NCI-H446 (cell line): ENCODE measurements around the gene AHCYL1.
A peak's percentile ranks its signal among the peaks of the same experiment; 100 is the strongest.
"Not testable (repeated sequence)": the region's sequence is repeated elsewhere in the genome, so short reads cannot be mapped to it uniquely, and the experiment has no call there.

Experiments used
- DNase-seq, 2 experiments: peaks; one replicate each; lab custom pipeline; 2025; lab: John Stamatoyannopoulos, UW

Gene AHCYL1

DNA sequence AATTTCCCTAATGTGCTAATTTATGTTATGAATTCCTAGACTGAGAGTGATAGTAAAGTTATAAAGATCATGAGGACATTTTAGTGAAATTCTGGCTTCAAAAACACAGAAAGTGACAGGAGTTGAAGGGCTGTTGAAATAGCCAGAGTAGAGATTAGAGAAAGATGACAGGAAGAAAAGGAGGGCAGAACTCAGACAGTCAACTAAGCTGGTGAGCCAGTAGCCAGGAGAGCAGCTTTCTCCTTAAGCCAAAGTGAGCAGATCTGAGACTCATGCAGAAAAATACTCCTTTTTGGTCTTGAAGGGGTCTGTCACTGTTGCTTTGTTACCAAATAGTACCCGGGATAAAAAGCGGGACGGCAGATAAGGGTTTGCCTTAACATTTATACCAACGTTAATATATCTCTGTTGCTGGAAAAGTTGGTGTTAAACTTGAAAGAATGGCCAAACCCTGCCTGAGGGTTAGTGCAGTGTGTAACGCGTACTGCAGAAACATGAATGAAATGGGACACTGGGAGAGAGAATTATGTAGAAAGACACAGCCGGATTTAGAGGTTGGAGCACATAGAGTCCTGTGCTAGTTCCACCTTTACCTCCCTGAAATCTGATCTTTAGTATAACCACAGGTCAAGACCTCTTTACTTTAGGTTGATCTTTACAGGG, 12.8 kb downstream of the AHCYL1 start:
- DNase-seq: no peak

DNA sequence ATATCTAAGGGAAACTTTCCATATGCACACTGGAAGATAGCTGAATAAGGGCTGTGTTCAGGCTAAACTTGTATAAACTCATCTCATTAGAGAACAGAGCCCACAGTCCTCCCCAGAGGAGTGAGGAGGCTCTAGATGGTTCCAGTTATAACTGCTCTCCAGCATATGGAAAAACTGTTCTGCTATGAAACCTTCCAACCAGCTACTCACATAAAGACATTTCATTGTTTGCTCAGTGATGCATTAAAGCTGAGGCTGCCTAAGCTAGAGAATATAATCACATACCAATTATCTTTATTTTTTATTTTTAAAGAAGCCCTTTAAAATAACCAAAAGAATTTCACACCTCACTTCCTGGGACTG, 13.3 kb downstream of the AHCYL1 start:
- no peak for DNase-seq

DNA sequence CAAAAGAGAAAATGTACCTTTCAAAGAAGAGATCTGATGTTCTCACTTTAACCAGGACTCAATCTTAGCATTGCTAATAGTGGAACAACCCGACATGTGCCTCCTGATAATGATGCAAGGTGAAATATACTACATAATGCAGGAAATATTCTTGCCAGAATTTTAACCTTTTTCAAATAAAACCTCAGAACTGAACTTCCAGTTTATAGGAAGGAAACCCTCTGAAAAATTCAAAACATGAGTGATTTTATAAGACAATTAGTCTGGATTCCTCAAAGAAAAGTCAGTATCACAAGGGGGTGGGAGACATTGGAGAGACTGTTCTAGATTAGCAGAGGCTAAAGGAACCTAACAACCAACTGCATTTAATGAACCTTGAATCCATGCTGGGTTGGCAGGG, 18.1 kb downstream of the AHCYL1 start:
- no peak for DNase-seq

DNA sequence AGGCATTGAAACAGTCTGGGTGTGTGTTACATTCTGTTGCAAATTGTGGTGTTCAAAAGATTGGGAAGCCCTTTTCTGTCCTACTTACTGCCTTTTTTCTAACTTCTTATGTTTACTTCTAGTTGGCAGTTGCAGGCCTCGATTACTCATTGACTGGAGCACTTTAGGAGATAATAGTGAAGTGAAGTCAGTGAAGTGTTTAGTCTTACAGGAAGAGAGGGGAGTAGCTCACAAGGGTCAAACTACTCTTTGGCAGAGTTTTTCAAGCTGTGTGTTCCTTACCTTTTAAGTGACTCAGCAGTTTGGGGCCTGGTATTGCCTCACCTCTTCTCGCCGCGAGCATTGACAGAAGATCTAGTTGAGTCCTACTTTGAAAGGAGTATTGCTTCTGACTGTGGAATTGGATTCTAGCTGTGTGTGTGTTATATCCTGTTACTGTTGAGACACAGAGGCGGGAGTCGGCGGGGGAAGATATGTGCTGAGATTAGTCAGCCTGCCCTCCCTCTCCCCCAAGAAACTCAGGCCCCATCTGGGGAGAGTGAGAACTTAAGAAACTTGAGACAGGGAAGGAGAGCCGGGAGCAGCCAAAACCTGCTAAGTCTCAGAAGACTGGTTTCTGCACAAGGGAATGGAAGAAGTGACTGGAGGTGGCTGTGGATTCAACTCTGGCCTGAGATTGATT, 19.3 kb downstream of the AHCYL1 start:
- DNase-seq: peak in 1 of 2 experiments; percentile 18

DNA sequence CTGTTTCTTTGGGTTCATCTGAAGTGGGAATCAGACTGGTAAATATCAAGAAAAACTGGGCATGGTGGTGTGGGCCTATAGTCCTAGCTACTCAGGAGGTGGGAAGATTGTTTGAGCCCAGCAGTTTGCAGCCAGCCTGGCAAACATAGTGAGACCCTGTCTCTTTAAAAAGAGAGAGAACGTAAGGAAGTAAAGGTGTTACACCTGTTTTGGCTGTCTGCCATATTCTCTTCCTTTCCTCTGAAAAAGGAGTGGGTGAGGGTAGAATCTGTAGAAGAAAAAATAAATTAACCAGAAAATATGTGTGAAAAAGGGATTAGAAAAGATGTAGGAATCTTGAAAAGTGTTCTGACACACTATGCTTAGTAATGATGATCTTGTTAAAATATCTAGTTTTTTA, 20.0 kb downstream of the AHCYL1 start:
- DNase-seq: no peak

DNA sequence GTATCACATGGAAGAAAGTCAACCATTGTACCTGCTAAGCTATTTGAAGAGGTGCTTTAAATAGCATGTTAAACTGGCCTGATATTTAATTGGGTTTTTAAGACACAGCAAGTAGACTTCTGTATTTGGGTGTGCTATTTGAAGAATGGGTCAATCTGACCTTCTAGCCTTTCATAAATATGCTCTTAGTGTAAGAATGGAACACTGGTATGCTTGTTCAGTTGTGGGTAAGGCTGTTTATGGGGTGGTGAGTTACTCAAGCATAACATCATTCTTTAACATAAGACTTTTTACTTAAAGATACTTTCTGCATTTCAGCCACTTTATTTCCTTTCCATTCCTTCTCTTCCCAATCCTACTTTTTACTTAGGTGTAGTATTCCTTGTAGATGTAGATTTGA, 21.4 kb downstream of the AHCYL1 start:
- no peak for DNase-seq

DNA sequence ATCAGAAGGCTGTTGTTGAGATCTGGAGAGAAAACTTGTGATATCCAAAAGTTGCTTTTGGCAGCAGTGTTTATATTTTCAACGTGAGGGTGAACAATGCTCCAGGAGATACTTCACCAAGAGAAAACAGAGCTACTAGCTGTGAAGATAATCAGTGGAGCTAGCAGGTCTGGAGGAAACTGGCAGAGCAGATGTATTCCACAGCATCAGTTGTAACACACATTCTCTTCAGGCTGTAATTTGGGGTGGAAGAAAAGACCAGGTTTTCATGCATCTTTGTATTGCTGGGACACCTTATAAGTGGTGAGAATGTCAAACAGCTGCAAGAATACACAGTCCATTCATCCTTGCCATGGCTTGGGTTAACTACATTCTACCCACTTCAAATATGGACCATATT, 22.0 kb downstream of the AHCYL1 start:
- DNase-seq: no peak

DNA sequence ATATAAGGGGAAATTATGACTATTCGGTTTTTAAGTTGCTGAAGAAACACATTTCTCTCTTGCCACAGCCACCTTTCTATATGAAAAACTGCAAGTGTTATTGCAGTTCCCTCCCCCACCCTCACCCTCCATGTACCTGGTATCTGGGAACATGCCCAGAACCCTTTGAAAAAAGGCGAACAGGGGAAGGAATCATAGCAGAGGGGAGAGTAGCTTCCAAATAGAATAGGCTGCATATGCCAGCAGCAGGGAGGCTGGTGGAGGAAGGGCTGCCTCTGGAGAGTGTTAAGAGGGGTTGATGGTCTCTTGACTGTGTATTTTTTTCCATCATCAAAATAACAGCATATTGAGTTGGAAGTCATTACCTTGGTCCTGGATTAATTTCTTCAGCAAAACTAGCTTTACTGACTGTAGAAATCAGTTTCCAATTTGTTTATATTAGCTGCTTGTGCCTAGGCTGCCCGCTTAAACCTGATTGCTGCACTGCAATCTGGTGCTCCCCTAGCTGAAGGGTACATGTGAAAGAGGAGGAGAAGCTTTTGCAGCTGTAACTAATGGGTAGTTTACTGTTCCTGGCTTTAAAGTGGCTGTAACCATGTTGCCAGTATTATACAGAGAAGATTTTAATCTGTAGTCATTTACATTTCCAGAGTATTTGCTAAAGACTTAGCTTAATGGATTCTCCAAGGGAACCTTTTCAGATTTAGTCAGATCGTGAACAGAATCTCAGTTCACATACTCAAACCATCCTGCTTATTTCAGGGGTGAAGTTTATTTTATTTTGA, 22.7 kb downstream of the AHCYL1 start:
- DNase-seq: peak in 1 of 2 experiments; percentile 23

DNA sequence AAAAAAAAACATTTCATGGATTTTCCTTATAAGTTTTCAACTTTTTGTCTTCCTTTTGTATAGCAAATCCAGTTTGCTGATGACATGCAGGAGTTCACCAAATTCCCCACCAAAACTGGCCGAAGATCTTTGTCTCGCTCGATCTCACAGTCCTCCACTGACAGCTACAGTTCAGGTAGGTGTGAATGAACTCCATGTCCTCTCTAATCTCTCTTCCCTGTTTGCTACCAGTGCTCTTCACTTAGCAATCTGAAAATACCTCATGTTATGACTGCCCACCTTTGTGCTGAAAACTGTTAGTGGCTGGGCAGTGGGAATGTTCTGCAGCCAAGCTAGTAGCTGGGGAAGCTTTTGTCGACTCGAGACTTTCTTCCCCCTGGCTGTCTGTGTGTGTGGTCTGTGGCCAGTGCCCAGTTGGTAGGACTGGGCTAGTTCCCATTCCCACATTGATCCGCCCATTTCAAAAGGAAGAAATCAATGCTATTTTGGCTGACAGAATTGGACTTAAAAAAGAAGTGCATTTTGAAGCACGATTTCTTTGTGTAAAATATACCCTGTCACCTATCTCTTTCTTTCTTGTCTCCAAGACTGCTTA, 24.5 kb downstream of the AHCYL1 start:
- no peak for DNase-seq

DNA sequence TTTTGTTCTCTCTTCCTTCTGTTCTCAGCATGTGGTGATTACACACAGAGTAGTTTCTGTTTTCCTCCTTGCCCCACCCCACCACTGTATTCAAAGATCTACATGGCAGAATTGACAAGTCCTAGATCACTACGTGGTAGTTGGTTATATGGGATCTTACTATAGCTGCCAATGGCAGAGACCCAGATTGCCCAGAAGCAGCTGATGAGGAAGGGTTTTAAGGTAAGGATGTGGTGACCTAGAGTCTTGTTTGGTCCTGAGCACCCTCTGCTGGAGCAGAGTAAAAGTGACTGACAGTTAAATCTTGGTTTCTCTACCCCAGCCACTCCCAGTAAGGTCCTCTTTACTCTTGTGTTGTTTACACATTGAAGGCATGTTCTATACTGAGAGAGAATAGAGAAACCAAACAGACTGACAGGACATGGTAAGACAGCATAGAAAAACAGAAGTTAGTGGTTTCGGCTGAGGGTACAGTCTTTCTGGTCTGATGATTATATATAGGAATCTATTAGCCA, 27.0 kb downstream of the AHCYL1 start:
- DNase-seq: peak; percentile 11 to 39

DNA sequence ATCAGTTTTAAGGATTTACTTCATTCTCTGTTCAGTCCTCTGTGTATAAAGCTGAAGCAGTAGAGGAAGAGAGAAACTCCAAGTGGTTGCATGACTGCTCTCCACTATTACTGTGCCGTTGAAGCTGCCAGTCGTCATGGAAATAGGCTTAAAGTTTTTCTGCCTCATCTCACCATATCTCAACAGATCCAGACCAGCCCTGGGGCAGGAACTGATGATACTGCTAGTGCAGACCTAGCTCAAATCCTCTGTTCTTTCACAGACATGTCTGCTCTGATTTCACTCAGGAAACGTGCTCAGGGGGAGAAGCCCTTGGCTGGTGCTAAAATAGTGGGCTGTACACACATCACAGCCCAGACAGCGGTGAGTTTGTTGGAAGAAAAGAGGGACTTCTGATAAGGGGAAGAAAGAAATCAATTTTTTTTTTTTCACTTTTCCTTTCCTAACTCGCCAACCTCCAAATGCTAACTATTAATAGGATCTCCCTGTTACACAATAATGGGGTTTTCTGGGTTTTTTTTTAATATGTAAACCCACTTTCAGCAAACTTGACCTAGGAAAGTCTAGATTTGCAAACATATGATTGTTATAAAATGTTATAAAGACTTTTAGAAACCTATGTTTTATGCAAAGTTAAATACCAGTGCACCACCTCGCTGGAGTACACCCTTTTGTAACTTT, 27.7 kb downstream of the AHCYL1 start:
- DNase-seq: no peak

DNA sequence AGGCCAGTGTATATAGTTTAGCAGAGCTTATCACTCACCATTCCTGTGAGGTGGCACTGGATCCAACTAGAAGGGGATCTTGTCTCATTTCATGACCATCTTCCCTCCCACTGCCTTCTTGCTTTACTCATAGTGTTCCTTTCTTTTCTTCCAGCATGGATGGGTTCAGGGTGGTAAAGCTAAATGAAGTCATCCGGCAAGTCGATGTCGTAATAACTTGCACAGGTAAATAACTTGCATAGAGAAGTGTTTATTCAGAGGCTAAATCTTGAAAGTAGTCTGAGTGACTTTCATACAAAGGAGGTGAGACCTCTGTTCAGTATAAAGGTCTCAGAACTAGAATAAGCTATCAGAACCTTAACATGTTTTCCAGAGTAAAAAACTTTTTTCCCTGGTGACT, 33.2 kb downstream of the AHCYL1 start:
- DNase-seq: no peak

DNA sequence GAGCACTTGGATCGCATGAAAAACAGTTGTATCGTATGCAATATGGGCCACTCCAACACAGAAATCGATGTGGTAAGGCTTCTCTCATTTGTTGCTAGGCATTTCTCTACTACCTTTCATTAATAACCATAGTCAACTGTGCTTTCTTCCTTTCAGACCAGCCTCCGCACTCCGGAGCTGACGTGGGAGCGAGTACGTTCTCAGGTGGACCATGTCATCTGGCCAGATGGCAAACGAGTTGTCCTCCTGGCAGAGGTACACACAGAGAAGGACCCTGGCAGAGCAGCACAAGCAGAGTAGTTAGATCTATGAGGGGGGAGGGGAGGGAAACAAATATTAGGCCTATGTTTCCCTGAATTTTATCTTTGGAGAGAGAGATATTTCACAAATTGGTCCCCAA, 33.8 kb downstream of the AHCYL1 start:
- no peak for DNase-seq

DNA sequence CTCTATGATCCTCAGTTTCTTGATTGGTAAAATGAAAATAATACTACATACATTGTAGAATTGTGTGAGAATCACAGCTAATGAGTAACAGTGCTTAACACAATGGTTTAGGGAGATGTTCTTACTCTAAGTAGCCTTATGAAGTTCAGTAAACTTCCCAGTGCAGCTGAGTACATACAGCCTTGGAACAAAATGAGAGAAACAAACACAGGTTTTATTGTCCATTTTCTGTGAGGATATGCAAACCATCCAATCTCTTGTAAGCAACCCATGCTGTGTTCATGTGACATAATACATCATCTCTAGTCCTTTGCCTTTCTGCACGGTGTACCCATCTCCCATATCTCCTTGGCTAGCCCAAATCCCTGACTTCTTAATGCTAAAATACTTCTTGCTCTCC, 35.2 kb downstream of the AHCYL1 start:
- no peak for DNase-seq

DNA sequence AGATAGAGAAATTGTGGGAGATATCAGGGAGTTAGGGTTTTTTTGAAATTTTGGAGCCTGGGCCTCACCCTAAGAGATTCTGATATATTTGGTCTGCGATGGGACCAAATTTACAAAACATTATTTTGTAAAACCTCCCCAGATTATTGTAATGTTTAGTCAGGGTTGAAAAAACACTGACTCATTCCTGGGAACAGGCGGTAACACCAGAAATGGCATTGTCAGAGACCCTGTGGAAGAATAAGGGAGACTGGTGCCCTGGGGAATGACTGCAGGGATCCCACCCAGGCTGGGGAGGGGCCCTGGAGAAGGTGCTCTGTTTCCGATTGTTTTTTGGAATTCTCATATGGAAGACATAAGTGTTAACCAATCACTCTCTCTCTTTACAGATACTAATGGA, 36.7 kb downstream of the AHCYL1 start:
- DNase-seq: no peak

DNA sequence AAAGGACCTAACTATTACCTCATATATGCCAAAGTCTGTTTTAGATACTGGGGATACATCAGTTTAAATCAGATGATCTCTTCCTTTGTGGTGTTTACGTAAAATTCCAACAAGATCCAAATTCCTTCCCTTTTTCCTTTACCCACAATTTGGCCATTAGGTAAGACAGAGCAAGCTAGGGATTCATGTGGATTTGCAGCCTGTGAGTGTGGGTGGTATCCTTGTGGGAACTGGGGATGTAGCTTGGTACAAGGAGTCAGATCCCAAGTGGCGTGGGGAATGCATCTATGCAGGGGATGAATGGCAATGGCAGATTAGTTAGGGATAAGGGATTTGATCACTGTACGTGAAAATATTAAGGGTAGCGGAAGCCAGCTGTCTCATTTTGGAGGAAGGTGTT, 40.0 kb downstream of the AHCYL1 start:
- no peak for DNase-seq

DNA sequence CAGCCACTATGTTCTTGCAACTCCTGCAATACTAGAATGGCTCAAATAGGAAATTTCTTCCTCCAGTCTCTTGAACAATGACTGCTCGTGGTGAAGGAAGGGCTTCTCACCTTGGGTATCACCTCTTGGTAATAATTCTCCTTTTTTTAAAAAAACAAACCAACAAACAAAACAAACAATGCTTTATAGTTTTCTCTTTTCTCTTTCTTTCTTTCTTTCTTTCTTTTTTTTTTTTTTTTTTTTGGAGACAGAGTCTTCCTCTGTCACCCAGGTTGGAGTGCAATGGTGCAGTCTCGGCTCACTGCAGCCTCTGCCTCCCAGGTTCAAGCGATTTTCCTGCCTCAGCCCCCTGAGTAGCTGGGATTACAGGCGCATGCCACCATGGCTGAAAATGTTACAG, 46.1 kb downstream of the AHCYL1 start:
- DNase-seq: not testable (repeated sequence)

DNA sequence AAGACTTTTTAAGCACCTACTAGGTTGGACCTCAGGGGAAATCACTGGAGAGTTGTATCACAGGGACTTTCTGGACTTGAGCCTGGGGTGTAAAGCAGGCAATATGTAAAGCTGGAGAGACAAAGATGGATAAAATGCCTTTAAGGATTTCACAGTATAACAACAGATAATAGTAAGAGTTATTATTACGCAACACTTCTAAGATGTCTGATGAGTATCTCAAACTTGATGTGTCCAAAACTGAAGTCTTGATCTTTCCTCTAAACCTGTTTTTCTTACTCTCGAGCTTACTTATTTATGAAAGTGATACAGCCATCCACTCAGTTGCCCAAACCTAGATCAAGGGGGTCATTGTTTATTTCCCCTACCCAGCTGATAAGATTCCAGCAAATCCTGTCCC, 47.8 kb downstream of the AHCYL1 start:
- DNase-seq: no peak

DNA sequence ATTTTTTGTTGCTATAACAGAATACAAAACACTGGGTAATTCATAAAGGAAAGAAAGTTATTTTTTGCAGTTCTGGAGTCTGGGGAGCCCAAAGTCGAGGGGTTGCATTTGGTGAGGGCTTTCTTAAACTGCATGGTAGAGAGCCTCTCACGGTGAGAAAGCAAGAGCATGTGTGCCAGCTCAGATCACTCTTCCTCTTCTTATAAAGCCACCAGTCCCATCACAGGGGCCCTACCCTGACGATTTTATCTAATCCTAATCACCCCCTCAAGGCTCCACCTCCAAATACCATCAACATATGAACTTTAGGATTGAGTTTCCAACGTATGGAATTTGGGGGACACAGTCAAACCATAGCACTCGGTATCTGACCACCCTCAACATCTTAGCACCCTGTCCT, 48.9 kb downstream of the AHCYL1 start:
- DNase-seq: no peak

DNA sequence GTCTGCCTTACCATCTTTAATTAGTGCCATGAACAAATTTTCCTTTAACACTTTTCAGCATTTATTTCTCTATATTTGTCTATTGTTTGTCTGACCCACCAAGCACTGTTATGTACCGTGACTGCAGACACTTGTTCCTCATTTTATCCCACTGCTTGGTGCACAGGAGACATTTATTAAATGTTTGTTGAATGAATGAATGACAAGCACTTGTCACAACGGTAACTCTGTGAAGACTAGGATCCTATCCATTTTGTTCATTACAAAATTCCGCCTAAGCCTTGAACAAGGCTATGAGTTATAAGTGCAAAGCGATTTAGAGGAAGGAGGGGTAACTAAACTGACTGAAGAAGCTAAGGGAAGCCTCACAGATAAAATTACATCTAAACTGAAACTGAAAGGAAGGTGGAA, 49.5 kb downstream of the AHCYL1 start:
- no peak for DNase-seq

DNA sequence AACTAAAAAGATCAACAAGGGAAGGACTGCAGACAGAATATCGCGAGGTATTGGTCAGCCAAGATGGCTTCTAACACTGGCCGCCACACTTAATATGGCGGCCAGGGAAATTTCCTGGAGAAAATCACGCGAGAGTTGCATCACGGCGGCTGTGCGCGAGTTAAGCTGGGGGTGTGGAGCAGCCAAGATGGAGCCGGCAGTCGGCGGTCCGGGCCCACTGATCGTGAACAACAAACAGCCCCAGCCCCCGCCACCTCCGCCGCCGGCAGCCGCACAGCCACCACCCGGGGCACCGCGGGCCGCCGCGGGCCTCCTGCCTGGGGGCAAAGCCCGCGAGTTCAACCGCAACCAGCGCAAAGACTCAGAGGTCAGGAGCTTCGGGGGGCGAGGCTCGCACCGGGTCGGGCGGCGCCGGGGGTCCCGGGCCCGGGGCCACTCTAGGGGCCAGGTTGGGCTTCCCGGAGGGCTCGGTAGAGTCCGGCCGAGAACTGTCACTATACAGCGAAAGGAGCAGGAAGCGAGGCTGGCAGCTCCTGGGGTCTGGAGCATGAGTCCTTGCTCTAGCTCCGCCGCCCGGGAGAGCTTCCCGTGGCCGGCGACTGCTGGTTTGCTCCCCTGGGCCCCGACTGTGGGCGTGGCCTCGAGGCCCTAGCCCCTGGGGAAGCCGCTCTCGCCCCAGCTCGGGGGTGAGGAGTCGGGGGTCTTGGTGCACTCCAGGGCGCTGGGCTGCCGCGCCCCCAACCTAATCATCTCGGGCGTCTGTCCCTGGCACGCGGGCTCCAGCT, 50.1 kb downstream of the AHCYL1 start, which contains the start of gene STRIP1:
STRIP1 (plus strand) TSS at position 174 of the 785 bp plus-strand sequence; CDS start at position 188, 14 bp downstream.
- DNase-seq: peak; percentile 90 to 98
